GM12872 (cell line): ENCODE data around the gene GABBR2.

Source experiments
- CTCF ChIP-seq: IDR thresholded peaks from 3 replicates; pipeline ENCODE4 v1.5.1; 2011; ENCODE audit warnings: low read depth, mild to moderate bottlenecking, low read length, moderate library complexity; ENCODE audit not compliant: insufficient read depth

Gene GABBR2

DNA sequence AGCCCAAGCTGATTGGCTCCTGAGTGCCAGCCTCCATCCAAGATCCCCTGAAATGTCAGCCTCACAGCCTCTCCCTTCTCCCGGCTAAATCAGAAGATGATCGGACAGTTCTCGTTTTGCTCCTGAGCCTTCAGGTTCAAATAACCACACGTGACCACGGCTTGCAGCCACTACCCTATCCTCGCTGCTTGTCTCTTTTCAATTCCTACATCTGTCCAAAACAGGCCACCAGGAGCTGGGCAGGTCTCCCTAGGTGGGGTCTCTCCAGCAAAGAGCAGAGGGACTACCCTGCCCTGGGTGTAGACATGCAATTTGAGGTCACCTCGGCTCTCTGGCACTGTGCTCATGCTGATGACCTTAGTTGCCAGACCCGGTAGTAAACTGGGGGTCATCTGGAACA, 229.3 kb downstream of the GABBR2 start:
- no peak for TF ChIP-seq CTCF

DNA sequence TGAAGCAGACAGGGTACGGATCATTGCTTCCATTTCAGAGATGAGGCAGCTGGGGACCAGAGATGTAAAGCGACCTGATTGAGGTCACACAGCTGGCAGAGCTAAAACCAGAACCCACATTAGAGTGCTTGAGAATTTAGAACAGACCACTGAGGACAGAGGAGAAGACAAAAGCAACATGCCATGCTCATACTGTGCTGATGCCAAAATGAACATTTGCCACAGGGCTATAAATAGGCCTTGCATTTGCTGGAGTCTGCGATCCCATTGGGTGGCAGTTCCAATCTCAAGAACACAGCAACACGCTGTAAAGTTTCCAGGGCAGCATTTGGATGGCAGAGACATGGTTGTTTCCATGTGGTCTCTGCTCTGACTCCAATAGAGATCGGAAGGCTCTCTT, 230.9 kb downstream of the GABBR2 start:
- no peak for TF ChIP-seq CTCF

DNA sequence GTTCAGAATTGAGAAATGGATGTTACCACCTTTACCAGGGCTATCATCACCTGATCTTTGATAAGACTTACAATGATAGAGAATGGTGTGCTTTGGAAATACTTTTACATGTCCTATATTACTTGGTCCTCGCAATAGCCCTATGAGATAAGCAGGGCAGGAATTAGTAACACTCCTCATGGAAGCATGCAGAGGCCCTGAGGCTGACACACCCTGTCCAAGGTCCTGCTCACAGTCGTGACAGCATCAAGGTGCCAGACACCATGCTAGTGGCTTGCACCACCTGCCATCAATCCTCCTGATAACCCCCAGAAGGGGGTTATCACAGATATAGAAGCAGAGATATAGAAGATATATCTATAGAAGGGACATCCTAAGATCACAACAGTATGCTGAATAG, 236.5 kb downstream of the GABBR2 start:
- TF ChIP-seq CTCF = no peak

DNA sequence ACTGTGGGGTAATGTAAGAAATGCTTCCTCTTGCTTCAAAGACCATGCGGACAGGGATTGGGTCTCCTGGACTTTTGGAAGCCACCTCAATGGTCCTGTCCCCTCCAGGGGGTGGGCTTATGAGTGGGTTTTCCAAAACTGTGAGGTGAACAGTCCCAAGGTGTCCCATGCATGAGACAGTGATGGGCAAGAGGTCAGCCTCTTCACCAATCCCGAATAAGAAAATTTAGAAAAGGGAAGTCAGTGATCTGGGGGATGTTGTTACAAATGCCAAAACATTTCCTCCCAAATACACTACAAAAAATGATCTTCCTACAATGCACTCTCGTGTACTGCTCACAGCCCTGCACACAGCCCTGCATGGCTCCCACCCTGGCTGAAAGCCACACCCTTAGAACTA, 237.6 kb downstream of the GABBR2 start:
- TF ChIP-seq CTCF = no peak

GRCh38 chr9:98468567-98469239, 240.0 kb downstream of the GABBR2 start:
- TF ChIP-seq CTCF = no peak

GRCh38 chr9:98465799-98466198, 242.9 kb downstream of the GABBR2 start:
- TF ChIP-seq CTCF = no peak

DNA sequence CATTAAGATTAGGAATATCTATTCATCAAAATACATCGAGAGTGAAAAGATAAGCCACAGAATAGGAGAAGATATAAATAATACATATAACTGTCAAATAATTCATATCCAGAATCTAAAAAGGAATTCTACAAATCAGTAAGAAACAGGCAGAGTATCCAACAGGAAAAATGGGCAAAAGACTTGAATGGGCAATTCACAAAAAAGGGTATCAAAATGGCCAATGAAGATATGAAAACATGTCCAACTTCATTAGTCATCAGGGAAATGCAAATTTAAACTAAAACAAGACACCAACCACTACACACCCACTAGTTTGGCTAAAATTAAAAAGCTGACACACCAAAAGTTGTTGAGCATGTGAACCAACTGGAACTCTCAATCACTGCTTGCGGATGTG, 246.4 kb downstream of the GABBR2 start:
- TF ChIP-seq CTCF = no peak

DNA sequence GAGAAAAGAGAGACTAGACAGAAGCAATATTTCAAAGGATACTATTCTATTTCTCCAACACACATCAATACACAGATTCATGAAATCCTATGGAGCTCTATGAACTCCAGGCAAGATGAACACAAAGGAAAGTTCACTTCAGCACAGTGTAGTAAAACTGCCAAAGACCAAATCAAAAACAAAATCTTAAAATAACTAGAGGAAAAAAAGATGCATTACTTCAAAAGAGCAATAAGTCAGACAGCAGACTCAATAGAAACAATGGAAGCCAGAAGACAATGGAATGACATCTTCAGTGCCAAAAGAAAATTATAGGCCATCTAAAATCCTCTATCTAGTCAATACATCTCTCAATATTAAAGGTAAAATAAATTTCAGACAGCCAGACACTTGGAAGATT, 248.0 kb downstream of the GABBR2 start:
- TF ChIP-seq CTCF = no peak
